Testis (tissue), 2 donors: Measurements from ENCODE around the gene TUBA3C.

Experiments
- POLR2A ChIP-seq: fragments of 450-650 bp; IDR thresholded peaks from one replicate; pipeline ENCODE4 v1.6.1; 2017; ENCODE audit warnings: antibody characterized with exemption, mild to moderate bottlenecking, moderate library complexity
- TF ChIP-seq, protein P1 (sequence below), 3 experiments: fragments of 450-650 bp in 2 of 3; fragments of 200-600 bp in 1 of 3; sonication (generic) in 1 of 3; IDR thresholded peaks; one replicate each; pipeline ENCODE4 v1.5.1; 2016 to 2019; ENCODE audit warnings: antibody characterized with exemption in 3 of 3, mild to moderate bottlenecking in 2 of 3, moderate library complexity in 1 of 3

DNA sequence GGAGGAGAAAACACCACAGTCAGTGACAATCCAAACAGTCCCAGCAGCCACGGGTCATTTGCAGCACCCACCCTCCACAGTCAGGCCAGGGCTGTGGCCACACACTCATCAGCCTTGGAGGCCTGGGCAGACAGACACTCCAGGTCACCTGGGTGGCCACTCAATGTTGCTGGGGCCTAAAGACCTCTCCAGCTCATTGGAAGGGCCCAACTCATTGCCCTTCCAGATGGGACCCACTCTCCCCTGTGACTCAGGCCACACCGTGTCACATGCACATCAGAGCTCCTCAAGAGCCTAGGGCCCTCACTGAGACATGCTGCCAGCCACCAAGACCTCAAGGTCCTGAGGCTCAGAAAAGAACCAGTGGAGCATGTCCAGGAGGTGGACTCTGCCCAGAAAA, 22.4 kb downstream of the TUBA3C start:
- TF ChIP-seq POLR2A = no peak
- TF ChIP-seq, protein P1, sequence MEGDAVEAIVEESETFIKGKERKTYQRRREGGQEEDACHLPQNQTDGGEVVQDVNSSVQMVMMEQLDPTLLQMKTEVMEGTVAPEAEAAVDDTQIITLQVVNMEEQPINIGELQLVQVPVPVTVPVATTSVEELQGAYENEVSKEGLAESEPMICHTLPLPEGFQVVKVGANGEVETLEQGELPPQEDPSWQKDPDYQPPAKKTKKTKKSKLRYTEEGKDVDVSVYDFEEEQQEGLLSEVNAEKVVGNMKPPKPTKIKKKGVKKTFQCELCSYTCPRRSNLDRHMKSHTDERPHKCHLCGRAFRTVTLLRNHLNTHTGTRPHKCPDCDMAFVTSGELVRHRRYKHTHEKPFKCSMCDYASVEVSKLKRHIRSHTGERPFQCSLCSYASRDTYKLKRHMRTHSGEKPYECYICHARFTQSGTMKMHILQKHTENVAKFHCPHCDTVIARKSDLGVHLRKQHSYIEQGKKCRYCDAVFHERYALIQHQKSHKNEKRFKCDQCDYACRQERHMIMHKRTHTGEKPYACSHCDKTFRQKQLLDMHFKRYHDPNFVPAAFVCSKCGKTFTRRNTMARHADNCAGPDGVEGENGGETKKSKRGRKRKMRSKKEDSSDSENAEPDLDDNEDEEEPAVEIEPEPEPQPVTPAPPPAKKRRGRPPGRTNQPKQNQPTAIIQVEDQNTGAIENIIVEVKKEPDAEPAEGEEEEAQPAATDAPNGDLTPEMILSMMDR (IDR thresholded peaks at IDR 0.05) = no peak
